Mucosa of descending colon (tissue), 3 donors: ENCODE results near the gene RAB3A. TPM values are rescaled to one million over a fixed set of nuclear protein-coding genes. Genes with fewer than 3 reads are reported as not detected.

Experiments
- ATAC-seq: fragments of 200-7000 bp; cut with Tn5 transposase; one replicate; pipeline ENCODE4 v1.9.1; 2020; ENCODE audit warnings: mild to moderate bottlenecking, moderate library complexity
- DNase-seq, 3 donors: peaks; one replicate each; pipeline ENCODE4 v3.0.0-alpha.2; 2020
- H3K36me3 ChIP-seq: fragments of 200-600 bp; one replicate; pipeline ENCODE4 v1.8.0; 2021; ENCODE audit warnings: low read depth, mild to moderate bottlenecking
- H3K4me1 ChIP-seq: fragments of 200-600 bp; one replicate; pipeline ENCODE4 v1.8.0; 2021; ENCODE audit warnings: low read depth, mild to moderate bottlenecking
- H3K4me3 ChIP-seq: fragments of 200-600 bp; one replicate; pipeline ENCODE4 v1.8.0; 2021; ENCODE audit warnings: mild to moderate bottlenecking
- H3K9me3 ChIP-seq: fragments of 200-600 bp; one replicate; pipeline ENCODE4 v1.8.0; 2021; ENCODE audit warnings: mild to moderate bottlenecking
- intact Hi-C, 2 donors: fragments of 100-400 bp; cut with DNase I in 1 of 2; cut with micrococcal nuclease in 1 of 2; formaldehyde crosslinking; loops; one replicate each; pipeline versions ENCODE4 v1.11.0 to v1.11.1; 2022; cut with DNase I, micrococcal nuclease
- total RNA-seq, 3 donors: library from RNA; stranded (reverse); fragmentation: NEBNext Ultra II Directional in 2 of 3; extraction: Animal tissue kit (Norgen Biotek cat#: 25700) in 2 of 3; gene quantifications; one replicate each; pipeline versions ENCODE4 v1.2.1 to v1.2.4, GENCODE V29; 2021 to 2023
- TF ChIP-seq, protein P1 (sequence below): fragments of 200-600 bp; IDR thresholded peaks from one replicate; pipeline ENCODE4 v1.8.0; 2022; ENCODE audit warnings: antibody characterized with exemption, mild to moderate bottlenecking
- donor health status: DM: no; HTN: no; CAD: no; lungs with moderate emphysema.
- donor health status: DM: no; HTN: no; CAD: no.
- donor health status: DM: no; HTN: yes; CAD: no.

The RAB3A gene
- total RNA-seq, 3 donors from 2014 or later, result 5.7 to 7.6 (median 6.8) TPM

- no peaks in the 10 kb centered on the region for H3K9me3 ChIP-seq
- DNase-seq (no peak), ATAC-seq (no peak)
- intact Hi-C loops, result no loop called here
- H3K4me3 ChIP-seq, result no peak overlapping the region
- H3K4me1 ChIP-seq, result no peaks in the 10 kb centered on the region
- TF ChIP-seq, protein P1, sequence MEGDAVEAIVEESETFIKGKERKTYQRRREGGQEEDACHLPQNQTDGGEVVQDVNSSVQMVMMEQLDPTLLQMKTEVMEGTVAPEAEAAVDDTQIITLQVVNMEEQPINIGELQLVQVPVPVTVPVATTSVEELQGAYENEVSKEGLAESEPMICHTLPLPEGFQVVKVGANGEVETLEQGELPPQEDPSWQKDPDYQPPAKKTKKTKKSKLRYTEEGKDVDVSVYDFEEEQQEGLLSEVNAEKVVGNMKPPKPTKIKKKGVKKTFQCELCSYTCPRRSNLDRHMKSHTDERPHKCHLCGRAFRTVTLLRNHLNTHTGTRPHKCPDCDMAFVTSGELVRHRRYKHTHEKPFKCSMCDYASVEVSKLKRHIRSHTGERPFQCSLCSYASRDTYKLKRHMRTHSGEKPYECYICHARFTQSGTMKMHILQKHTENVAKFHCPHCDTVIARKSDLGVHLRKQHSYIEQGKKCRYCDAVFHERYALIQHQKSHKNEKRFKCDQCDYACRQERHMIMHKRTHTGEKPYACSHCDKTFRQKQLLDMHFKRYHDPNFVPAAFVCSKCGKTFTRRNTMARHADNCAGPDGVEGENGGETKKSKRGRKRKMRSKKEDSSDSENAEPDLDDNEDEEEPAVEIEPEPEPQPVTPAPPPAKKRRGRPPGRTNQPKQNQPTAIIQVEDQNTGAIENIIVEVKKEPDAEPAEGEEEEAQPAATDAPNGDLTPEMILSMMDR, result no peak
- H3K36me3 ChIP-seq, result no peaks in the 10 kb centered on the region
Measured at GRCh38 chr19:18231775-18232174, 27.9 kb upstream of the RAB3A start.

DNA sequence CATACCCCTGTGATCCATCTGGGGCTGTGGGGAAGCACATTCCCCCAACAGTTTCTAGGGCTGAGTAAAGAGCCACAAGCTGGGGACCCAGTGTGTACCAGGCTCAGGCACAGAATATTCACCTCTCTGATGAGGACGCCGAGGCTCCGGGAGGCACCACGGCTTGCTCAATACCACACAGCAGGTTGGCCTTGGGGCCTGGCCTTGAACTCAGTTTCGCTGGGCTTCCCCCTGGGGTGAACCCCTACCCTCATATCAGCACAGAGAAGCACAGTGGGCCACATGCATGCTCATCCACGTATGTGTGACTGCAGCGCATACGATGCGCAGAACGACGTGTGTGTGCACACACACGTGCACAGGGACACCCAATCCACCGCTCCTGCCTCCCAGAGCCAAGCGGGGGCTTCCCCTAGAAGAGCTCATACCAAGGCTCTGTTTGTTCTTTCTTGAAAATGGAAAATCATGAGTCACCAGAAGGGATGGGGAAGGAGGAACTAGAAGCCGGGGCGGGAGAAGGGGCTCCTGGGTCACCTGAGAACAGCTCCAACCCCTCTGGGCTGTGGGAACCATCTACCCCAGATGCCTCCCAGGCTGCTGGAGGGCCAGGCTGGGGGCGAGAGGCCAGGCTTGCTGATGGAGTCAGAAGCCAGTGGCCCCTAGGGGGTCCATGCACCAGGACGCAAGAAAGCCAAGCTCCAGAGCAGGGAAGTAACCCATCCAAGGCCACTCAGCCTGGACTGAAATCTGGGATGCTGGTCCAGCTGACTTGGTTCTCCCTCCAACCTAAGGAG, 27.3 kb upstream of the RAB3A start:
- H3K36me3 ChIP-seq, result no peaks in the 10 kb centered on the region
- peak; percentile 15 for ATAC-seq
- no peaks in the 10 kb centered on the region for H3K9me3 ChIP-seq
- peaks cover under 1% of the 10 kb centered on the region for H3K4me1 ChIP-seq
- intact Hi-C loops, result no loop called here
- DNase-seq, result no peak
- TF ChIP-seq, protein P1, result no peak
- no peak overlapping the region for H3K4me3 ChIP-seq

DNA sequence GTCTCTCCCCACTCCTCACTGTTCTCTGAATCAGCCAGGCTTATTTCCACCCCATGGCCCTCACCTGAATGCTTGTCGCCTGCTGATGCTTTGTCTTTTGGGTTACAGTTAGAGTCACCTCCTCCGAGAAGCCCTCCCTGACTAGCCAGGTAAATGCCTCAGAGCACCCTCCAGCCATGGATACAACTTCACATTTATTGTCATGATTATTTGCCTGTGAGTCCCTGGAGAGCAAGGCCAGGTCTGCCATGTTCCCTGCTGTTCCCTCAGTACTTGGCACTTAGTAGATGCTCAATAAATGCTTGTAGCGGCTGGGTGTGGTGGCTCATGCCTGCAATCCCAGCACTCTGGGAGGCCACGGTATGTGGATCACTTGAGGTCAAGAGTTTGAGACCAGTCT, 26.1 kb upstream of the RAB3A start:
- Histone ChIP-seq H3K4me3 (no peak overlapping the region), H3K9me3 (no peaks in the 10 kb centered on the region), H3K36me3 (no peaks in the 10 kb centered on the region), H3K4me1 (peaks cover 4% of the 10 kb centered on the region)
- intact Hi-C loops, result no loop called here
- DNase-seq (no peak), ATAC-seq (no peak)
- TF ChIP-seq, protein P1, result no peak

DNA sequence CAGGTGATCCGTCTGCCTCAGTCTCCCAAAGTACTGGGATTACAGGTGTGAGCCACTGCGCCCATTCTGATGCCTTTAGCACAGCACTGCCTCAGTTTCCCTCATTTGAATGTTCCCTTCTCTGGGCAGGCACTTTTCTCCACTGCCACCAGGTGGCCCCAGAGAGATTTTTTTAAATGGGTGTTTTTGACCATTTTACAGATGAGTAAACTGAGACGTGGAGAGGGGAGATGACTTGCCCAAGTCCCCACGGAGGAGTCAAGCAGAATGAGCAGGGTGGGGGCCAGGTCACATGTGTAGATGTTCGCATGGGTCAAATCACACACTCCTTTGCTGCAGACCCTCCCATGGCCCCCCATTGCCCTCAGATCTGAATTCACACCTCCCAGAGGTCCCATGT, 25.6 kb upstream of the RAB3A start:
- Histone ChIP-seq H3K9me3 (no peaks in the 10 kb centered on the region), H3K36me3 (peaks cover under 1% of the 10 kb centered on the region), H3K4me1 (peaks cover 7% of the 10 kb centered on the region), H3K4me3 (no peak overlapping the region)
- ATAC-seq, result no peak
- DNase-seq, result no peak
- TF ChIP-seq, protein P1, result no peak
- intact Hi-C loops, result no loop called here

DNA sequence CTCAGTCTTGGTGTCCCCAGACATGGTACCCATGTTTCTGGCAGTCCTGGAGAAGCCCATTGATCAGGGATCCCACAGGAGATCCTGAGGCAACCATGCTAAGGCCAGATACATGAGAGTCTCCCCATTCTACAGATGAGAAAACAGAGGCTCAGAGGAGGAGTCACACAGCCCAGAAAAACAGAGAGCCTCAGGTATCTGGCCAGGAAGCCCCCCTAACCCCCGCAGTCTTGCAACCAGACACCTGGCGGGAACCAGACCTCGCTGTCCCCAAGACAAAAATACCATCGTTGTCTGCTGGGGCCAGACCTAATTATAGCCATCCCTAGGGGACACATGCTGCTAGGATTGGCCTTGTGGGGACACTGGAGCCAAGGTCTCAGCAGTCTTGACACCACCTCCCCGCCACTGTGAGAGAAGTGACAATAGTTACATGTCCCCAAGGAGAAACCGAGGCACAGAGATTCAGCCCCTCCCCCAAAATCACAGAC, 24.0 kb upstream of the RAB3A start:
- ATAC-seq (no peak), DNase-seq (no peak)
- Histone ChIP-seq H3K36me3 (peaks cover 3% of the 10 kb centered on the region), H3K4me1 (peaks cover 15% of the 10 kb centered on the region), H3K9me3 (no peaks in the 10 kb centered on the region), H3K4me3 (no peak overlapping the region)
- TF ChIP-seq, protein P1, result no peak
- intact Hi-C loops, result no loop called here
